Sigmoid colon (tissue), 4 donors: Measurements from ENCODE around the gene NT5DC1.

Source experiments
- EP300 ChIP-seq, 4 donors: sonication (generic); formaldehyde crosslinking; IDR thresholded peaks; one replicate each; pipeline ENCODE4 v1.6.1; 2017; ENCODE audit warnings: antibody characterized with exemption in 4 of 4
- POLR2A ChIP-seq, 2 donors: fragments of 450-650 bp; IDR thresholded peaks; one replicate each; pipeline ENCODE4 v1.6.1; 2016; ENCODE audit warnings: antibody characterized with exemption in 2 of 2, mild to moderate bottlenecking in 2 of 2, moderate library complexity in 2 of 2
- TF ChIP-seq, protein P1 (sequence below), 4 experiments: fragments of 450-650 bp in 3 of 4; fragments of 200-600 bp in 1 of 4; IDR thresholded peaks; one replicate each; pipeline ENCODE4 v1.5.1; 2016 to 2019; ENCODE audit warnings: antibody characterized with exemption in 4 of 4, mild to moderate bottlenecking in 3 of 4, moderate library complexity in 2 of 4

DNA sequence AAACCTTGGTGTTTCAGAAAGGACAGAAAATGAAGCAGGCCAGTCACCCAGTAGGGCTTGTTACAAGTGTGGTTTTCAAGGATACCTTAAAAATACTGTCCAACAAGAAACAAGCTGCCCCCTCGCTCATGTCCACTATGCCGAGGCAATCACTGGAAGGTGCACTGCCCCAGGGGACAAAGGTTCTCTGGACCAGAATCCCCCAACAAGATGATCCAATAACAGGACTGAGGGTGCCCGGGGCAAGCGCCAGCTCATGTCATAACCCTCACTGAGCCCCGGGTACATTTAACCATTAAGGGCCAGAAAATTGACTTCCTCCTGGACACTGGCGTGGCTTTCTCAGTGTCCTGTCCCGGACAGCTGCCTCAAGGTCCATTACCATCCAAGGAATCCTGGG is 6.6 kb upstream of the NT5DC1 start:
- TF ChIP-seq, protein P1, sequence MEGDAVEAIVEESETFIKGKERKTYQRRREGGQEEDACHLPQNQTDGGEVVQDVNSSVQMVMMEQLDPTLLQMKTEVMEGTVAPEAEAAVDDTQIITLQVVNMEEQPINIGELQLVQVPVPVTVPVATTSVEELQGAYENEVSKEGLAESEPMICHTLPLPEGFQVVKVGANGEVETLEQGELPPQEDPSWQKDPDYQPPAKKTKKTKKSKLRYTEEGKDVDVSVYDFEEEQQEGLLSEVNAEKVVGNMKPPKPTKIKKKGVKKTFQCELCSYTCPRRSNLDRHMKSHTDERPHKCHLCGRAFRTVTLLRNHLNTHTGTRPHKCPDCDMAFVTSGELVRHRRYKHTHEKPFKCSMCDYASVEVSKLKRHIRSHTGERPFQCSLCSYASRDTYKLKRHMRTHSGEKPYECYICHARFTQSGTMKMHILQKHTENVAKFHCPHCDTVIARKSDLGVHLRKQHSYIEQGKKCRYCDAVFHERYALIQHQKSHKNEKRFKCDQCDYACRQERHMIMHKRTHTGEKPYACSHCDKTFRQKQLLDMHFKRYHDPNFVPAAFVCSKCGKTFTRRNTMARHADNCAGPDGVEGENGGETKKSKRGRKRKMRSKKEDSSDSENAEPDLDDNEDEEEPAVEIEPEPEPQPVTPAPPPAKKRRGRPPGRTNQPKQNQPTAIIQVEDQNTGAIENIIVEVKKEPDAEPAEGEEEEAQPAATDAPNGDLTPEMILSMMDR (IDR thresholded peaks at IDR 0.05), result no peak
- TF ChIP-seq POLR2A (IDR thresholded peaks at IDR 0.05), result no peak
- no peak for TF ChIP-seq EP300 (IDR thresholded peaks at IDR 0.05)
